Stimulated activated naive B cell treated with anti-CD40 and anti-IgM and Interleukin-4, amounts not matched to agents 10 μg/mL and 1 μg/mL and 100 μg/mL, for 72 hours (primary cell): ENCODE measurements around the gene ADIRF.
"Not testable (repeated sequence)": the region's sequence is repeated elsewhere in the genome, so short reads cannot be mapped to it uniquely, and the experiment has no call there.

Experiments
- ATAC-seq, 2 donors: fragments of 150-1000 bp; cut with Tn5 transposase; replicated peaks; 2 replicates each; pipeline ENCODE4 v1.10.0; 2021; ENCODE audit warnings: moderate library complexity in 1 of 2
- DNase-seq: peaks from one replicate; pipeline ENCODE4 v3.0.0; 2021
- H3K27ac Mint-ChIP-seq: one replicate; pipeline ENCODE4 v1.8.0; 2022; ENCODE audit warnings: mild to moderate bottlenecking, mixed read lengths
- H3K27me3 Mint-ChIP-seq, 2 donors: one replicate each; pipeline ENCODE4 v1.8.0; 2022; ENCODE audit warnings: mixed read lengths in 2 of 2
- H3K36me3 Mint-ChIP-seq, 2 donors: one replicate each; pipeline ENCODE4 v1.8.0; 2022; ENCODE audit warnings: mixed read lengths in 2 of 2, mild to moderate bottlenecking in 1 of 2
- H3K4me1 Mint-ChIP-seq, 2 donors: one replicate each; pipeline ENCODE4 v1.8.0; 2022; ENCODE audit warnings: mixed read lengths in 2 of 2, mild to moderate bottlenecking in 1 of 2
- H3K4me3 Mint-ChIP-seq, 2 donors: one replicate each; pipeline ENCODE4 v1.8.0; 2022; ENCODE audit warnings: mild to moderate bottlenecking in 2 of 2, mixed read lengths in 2 of 2, moderate library complexity in 1 of 2
- H3K9me3 Mint-ChIP-seq, 2 donors: one replicate each; pipeline ENCODE4 v1.8.0; 2022; ENCODE audit warnings: mixed read lengths in 2 of 2, mild to moderate bottlenecking in 1 of 2

ADIRF gene

DNA sequence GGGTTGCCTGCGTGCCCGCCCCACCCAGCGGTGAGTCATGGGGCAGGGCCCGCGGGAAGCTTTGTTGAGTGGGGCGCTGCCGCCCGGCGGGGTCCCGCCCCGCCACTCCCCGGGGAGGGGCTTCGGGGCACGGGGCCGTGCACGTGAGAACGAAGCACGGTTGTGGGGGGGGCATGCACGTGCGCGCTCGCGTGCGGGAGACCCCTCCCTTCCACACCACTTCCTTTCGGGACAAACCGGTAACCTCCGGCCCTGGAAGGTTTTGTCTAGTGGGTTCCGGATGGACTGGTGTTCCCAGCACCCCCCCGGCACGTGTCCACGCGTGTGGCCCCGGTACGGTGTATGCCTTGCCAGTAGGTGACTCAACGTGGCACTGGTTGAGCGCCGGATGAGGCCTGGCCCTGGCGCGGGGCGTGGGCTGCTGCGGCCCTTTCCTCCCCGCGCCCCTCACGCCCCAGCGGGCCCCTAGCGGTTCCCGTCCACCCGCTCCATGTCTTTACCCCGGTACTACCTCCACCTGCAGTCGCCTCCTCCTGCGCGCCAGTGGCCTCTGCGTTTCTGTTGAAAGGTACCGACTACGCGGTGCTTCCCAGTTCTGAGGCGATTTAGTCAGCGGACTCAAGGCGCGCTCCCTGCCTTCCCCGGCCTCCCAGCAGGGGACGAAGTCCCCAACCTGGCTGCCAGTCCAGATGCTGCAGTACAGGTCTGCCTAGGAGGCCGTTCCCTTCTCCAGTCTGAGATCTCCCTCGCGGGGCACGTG is 3.1 kb downstream of the ADIRF start:
- peaks cover 10 to 16% of the 10 kb centered on the region in 2 donors for H3K27me3 Mint-ChIP-seq
- H3K27ac Mint-ChIP-seq = peak overlapping the region; percentile 91
- ATAC-seq (peak; percentile 84 to 86), DNase-seq (peak; percentile 76)
- peaks cover 16 to 27% of the 10 kb centered on the region in 2 donors for H3K4me1 Mint-ChIP-seq
- H3K4me3 Mint-ChIP-seq = peak overlapping the region; percentile 86 to 90
- H3K36me3 Mint-ChIP-seq = no peaks in the 10 kb centered on the region
- no peaks in the 10 kb centered on the region for H3K9me3 Mint-ChIP-seq

- peaks cover 12 to 17% of the 10 kb centered on the region in 2 donors for H3K4me1 Mint-ChIP-seq
- no peak for ATAC-seq
- H3K36me3 Mint-ChIP-seq = no peaks in the 10 kb centered on the region
- peaks cover 10 to 16% of the 10 kb centered on the region in 2 donors for H3K27me3 Mint-ChIP-seq
- peak overlapping the region; percentile 13 to 21 for H3K4me3 Mint-ChIP-seq
- no peak for DNase-seq
- H3K9me3 Mint-ChIP-seq = no peaks in the 10 kb centered on the region
- H3K27ac Mint-ChIP-seq = no peak overlapping the region
Observed at GRCh38 chr10:86972613-86973380, 4.5 kb downstream of the ADIRF start.

DNA sequence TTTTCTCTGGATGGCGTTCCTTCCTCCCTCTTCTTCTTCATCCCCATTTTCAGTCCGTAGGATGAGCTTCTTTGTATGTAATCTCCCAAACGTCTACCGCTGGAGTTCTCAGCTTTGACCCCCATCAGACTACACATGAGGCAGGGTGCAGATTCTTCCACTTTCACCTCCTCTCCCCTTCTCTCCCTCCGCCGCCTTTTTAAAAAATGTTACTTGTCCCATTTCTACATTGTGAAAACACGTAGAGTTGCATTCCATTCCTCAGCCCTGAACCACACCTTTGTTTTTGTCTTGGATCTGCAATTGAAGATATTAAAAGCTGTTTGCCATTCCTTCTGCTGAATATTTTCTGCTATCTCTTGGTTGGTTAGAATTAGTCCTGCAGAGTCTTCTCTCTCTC is 6.2 kb downstream of the ADIRF start:
- Mint-ChIP-seq H3K4me1 (peaks cover 11 to 12% of the 10 kb centered on the region in 2 donors), H3K36me3 (no peaks in the 10 kb centered on the region), H3K27me3 (peaks cover 0 to 14% of the 10 kb centered on the region in 2 donors), H3K9me3 (no peaks in the 10 kb centered on the region), H3K4me3 (no peak overlapping the region), H3K27ac (no peak overlapping the region)
- ATAC-seq (no peak), DNase-seq (no peak)

DNA sequence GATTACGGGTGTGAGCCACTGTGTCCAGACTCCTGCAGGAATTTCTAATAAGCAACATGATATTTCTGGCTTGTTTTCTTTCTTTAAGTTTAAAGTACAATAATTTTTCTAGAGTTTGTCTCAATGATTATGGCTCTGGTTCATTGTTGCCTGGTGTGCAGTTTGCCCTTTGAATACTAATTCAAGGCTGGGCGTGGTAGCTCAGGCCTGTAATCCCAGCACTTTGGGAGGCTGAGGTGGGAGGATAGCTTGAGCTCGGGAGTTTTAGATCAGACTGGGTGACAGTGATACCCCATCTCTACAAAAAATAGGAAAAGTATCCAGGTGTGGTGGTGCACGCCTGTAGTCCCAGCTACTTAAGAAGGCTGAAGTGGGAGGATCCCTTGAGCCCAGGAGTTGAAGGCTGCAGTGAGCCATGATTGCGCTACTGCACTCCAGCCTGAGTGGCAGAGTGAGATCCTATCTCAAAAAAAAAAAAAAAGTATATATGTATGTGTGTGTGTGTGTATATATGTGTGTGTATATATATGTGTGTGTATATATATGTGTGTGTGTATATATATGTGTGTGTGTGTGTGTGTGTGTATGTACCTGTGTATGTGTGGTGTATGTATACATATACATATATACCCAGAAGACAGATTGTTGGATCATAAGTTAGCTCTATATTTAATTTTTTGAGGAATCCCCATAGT is 8.2 kb downstream of the ADIRF start:
- DNase-seq (no peak), ATAC-seq (no peak)
- H3K9me3 Mint-ChIP-seq = no peaks in the 10 kb centered on the region
- no peak overlapping the region for H3K4me3 Mint-ChIP-seq
- H3K27ac Mint-ChIP-seq = no peak overlapping the region
- H3K4me1 Mint-ChIP-seq = peaks cover 5 to 10% of the 10 kb centered on the region in 2 donors
- H3K27me3 Mint-ChIP-seq = peaks cover 6 to 22% of the 10 kb centered on the region in 2 donors
- no peaks in the 10 kb centered on the region for H3K36me3 Mint-ChIP-seq

- not testable (repeated sequence) for H3K4me1 Mint-ChIP-seq, H3K27ac Mint-ChIP-seq, H3K36me3 Mint-ChIP-seq, DNase-seq, H3K4me3 Mint-ChIP-seq, ATAC-seq, H3K9me3 Mint-ChIP-seq
- peaks cover 6 to 13% of the 10 kb centered on the region in 2 donors for H3K27me3 Mint-ChIP-seq
Observed at GRCh38 chr10:86978457-86978856, 10.2 kb downstream of the ADIRF start.

- Mint-ChIP-seq H3K27me3 (peaks cover 6 to 13% of the 10 kb centered on the region in 2 donors), H3K27ac (no peak overlapping the region), H3K9me3 (no peaks in the 10 kb centered on the region), H3K4me3 (no peak overlapping the region), H3K4me1 (no peaks in the 10 kb centered on the region), H3K36me3 (no peaks in the 10 kb centered on the region)
- no peak for ATAC-seq
- no peak for DNase-seq
Observed at GRCh38 chr10:86979296-86979818, 11.1 kb downstream of the ADIRF start.

DNA sequence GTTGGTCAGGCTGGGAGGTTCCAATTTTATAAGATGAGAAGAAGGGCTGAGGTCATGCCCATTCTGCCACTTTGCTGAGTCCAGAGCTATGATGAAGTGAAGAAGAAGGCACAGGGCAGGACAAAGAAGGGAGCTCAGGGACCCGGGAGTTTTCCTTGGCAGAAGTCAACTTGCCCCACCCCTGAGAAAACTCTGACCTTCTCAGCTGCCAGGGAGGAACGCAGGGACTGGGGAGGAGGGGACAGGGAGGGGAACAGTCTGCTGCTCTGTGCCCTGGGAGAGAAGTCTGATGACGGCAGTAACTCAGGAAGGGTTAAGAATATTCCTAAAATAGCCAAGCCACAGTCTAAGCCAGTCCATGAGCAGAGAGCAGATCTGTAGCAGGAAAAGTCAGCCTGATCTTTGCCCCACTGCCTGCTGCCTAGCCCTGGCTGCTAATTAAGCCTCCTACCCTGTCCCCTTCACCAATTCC is 11.7 kb downstream of the ADIRF start:
- DNase-seq (no peak), ATAC-seq (no peak)
- Mint-ChIP-seq H3K36me3 (no peaks in the 10 kb centered on the region), H3K9me3 (no peaks in the 10 kb centered on the region), H3K27me3 (peaks cover 6 to 13% of the 10 kb centered on the region in 2 donors), H3K27ac (no peak overlapping the region), H3K4me1 (no peaks in the 10 kb centered on the region), H3K4me3 (no peak overlapping the region)

- not testable (repeated sequence) for ATAC-seq, H3K4me1 Mint-ChIP-seq, H3K36me3 Mint-ChIP-seq, H3K9me3 Mint-ChIP-seq, H3K27ac Mint-ChIP-seq, H3K4me3 Mint-ChIP-seq, DNase-seq
- H3K27me3 Mint-ChIP-seq = peaks cover 11 to 14% of the 10 kb centered on the region in 2 donors
Observed at GRCh38 chr10:86981020-86981419, 12.7 kb downstream of the ADIRF start.

- Mint-ChIP-seq H3K9me3 (no peaks in the 10 kb centered on the region), H3K4me3 (no peak overlapping the region), H3K27ac (no peak overlapping the region), H3K4me1 (no peaks in the 10 kb centered on the region), H3K27me3 (peaks cover 13 to 18% of the 10 kb centered on the region in 2 donors), H3K36me3 (no peaks in the 10 kb centered on the region)
- DNase-seq (no peak), ATAC-seq (no peak)
Observed at GRCh38 chr10:86981716-86982115, 13.4 kb downstream of the ADIRF start.

- H3K4me1 Mint-ChIP-seq, ATAC-seq, H3K36me3 Mint-ChIP-seq, H3K9me3 Mint-ChIP-seq, H3K4me3 Mint-ChIP-seq, DNase-seq, H3K27ac Mint-ChIP-seq: not testable (repeated sequence)
- peaks cover 26 to 27% of the 10 kb centered on the region in 2 donors for H3K27me3 Mint-ChIP-seq
Observed at GRCh38 chr10:86984498-86984897, 16.2 kb downstream of the ADIRF start.

GRCh38 chr10:86988520-86988919 is 20.2 kb downstream of the ADIRF start:
- no peaks in the 10 kb centered on the region for H3K36me3 Mint-ChIP-seq
- ATAC-seq (no peak), DNase-seq (no peak)
- H3K27me3 Mint-ChIP-seq = peaks cover 21 to 35% of the 10 kb centered on the region in 2 donors
- H3K27ac Mint-ChIP-seq = no peak overlapping the region
- H3K9me3 Mint-ChIP-seq = no peaks in the 10 kb centered on the region
- H3K4me1 Mint-ChIP-seq = no peaks in the 10 kb centered on the region
- H3K4me3 Mint-ChIP-seq = no peak overlapping the region

DNA sequence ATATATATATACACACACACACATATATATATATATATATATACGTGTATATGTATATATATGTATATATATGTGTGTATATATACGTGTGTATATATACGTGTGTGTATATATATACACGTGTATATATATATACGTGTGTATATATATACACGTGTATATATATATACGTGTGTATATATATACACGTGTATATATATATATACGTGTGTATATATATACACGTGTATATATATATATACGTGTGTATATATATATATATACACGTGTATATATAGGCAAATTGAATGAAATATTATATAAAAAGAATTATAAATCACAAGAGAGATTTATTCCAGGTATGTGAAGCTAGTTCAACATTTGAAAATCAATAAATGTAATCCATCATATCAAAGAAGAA is 23.1 kb downstream of the ADIRF start:
- not testable (repeated sequence) for H3K36me3 Mint-ChIP-seq, DNase-seq, H3K9me3 Mint-ChIP-seq, ATAC-seq, H3K4me3 Mint-ChIP-seq, H3K4me1 Mint-ChIP-seq, H3K27ac Mint-ChIP-seq
- H3K27me3 Mint-ChIP-seq = peaks cover 16 to 28% of the 10 kb centered on the region in 2 donors

DNA sequence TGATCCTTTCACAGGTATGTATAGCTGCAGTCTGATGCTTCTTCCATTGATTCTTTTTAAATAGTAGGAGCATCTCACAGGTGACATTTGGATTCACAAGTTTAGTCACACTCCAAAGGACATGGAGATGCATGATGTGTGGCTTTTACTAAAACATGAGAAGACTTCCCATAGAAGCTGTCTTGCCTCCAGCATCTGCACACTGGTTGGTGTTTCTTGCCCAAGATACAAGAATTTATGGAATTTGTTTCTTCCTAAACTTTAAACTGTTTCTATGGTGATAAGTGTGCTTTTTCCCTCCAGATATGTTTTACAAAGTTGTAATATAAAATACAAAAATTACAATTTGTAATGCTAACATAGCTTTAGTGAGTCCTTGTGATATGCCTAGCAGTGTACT is 24.2 kb downstream of the ADIRF start:
- Mint-ChIP-seq H3K4me3 (no peak overlapping the region), H3K27ac (no peak overlapping the region), H3K36me3 (no peaks in the 10 kb centered on the region), H3K4me1 (no peaks in the 10 kb centered on the region), H3K27me3 (peaks cover 16 to 28% of the 10 kb centered on the region in 2 donors), H3K9me3 (no peaks in the 10 kb centered on the region)
- DNase-seq = no peak
- ATAC-seq = no peak

DNA sequence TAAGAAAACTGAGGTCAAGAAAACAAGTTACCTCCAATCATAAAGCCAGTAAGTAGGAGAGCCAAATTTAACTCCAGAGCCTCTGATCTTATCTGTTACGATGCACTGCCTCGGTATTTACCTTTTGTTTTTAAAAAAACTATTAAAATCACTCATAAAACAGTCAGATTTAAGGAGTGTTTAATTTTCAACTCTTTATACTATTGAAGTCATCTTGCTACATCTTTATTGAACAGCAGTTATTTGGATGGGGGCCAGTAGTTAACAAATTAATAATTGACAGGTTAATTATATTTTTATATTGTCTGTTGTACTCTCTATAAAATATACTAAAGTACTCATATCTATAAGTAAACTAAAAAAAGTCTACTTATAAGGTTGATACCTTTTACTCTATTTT is 24.6 kb downstream of the ADIRF start:
- Mint-ChIP-seq H3K4me3 (no peak overlapping the region), H3K4me1 (no peaks in the 10 kb centered on the region), H3K36me3 (no peaks in the 10 kb centered on the region), H3K27me3 (peaks cover 16 to 28% of the 10 kb centered on the region in 2 donors), H3K9me3 (no peaks in the 10 kb centered on the region), H3K27ac (no peak overlapping the region)
- no peak for ATAC-seq
- no peak for DNase-seq
